Esophagus squamous epithelium (tissue), 5 donors: ENCODE measurements around the gene ADAMTS9. TPM values are rescaled to one million over a fixed set of nuclear protein-coding genes. Genes with fewer than 3 reads are reported as not detected.

ENCODE experiments used
- DNase-seq: peaks from one replicate; lab custom pipeline; 2025; lab: John Stamatoyannopoulos, UW
- H3K27ac ChIP-seq, 4 donors: fragments of 200-600 bp; sonication (generic); one replicate each; pipeline ENCODE4 v1.5.1; 2016 to 2019; ENCODE audit warnings: mild to moderate bottlenecking in 1 of 4
- H3K27me3 ChIP-seq, 4 donors: fragments of 200-600 bp; sonication (generic); 1 replicate in 3 of 4; 2 replicates in 1 of 4; pipeline versions ENCODE4 v1.5.1 to v1.6.0; 2017 to 2021; ENCODE audit warnings: antibody characterized with exemption in 1 of 4
- H3K36me3 ChIP-seq, 3 donors: fragments of 200-600 bp; sonication (generic); one replicate each; pipeline ENCODE4 v1.5.1; 2016 to 2019
- H3K4me1 ChIP-seq, 3 donors: fragments of 200-600 bp; sonication (generic); one replicate each; pipeline ENCODE4 v1.5.1; 2017 to 2019
- H3K4me3 ChIP-seq, 4 donors: fragments of 200-600 bp; sonication (generic); 1 replicate in 3 of 4; 2 replicates in 1 of 4; pipeline ENCODE4 v1.5.1; 2016 to 2019; ENCODE audit warnings: mild to moderate bottlenecking in 2 of 4, moderate library complexity in 1 of 4
- H3K9me3 ChIP-seq, 3 donors: fragments of 200-600 bp; sonication (generic); one replicate each; pipeline ENCODE4 v1.5.1; 2016 to 2019
- POLR2A ChIP-seq, 4 donors: fragments of 450-650 bp; IDR thresholded peaks; one replicate each; pipeline ENCODE4 v1.6.1; 2017; ENCODE audit warnings: antibody characterized with exemption in 4 of 4, mild to moderate bottlenecking in 4 of 4, moderate library complexity in 3 of 4
- WGBS, 2 donors: methylation state at CpG; one replicate each; pipeline ENCODE4 v1.1.5; 2018; 5-methylcytosine and 5-hydroxymethylcytosine counted together
- intact Hi-C: fragments of 100-400 bp; cut with DNase I; formaldehyde crosslinking; loops from one replicate; pipeline ENCODE4 v1.15.0; 2022
- total RNA-seq, 4 donors: library from RNA; depleted of rRNA; stranded (reverse); fragments of >200 nt; gene quantifications; one replicate each; pipeline ENCODE4 v1.1.0, GENCODE V29; 2016
- TF ChIP-seq, protein P1 (sequence below), 6 experiments: fragments of 450-650 bp in 4 of 6; fragments of 200-600 bp in 2 of 6; sonication (generic) in 2 of 6; IDR thresholded peaks; one replicate each; pipeline ENCODE4 v1.5.1; 2016 to 2019; ENCODE audit warnings: antibody characterized with exemption in 6 of 6, mild to moderate bottlenecking in 4 of 6, moderate library complexity in 4 of 6
- donor health status: DM: yes; HTN: yes; CAD: no.

The ADAMTS9 gene
- total RNA-seq, 4 donors from 2014 or later, result 3.1 to 15.1 (median 5.9) TPM

DNA sequence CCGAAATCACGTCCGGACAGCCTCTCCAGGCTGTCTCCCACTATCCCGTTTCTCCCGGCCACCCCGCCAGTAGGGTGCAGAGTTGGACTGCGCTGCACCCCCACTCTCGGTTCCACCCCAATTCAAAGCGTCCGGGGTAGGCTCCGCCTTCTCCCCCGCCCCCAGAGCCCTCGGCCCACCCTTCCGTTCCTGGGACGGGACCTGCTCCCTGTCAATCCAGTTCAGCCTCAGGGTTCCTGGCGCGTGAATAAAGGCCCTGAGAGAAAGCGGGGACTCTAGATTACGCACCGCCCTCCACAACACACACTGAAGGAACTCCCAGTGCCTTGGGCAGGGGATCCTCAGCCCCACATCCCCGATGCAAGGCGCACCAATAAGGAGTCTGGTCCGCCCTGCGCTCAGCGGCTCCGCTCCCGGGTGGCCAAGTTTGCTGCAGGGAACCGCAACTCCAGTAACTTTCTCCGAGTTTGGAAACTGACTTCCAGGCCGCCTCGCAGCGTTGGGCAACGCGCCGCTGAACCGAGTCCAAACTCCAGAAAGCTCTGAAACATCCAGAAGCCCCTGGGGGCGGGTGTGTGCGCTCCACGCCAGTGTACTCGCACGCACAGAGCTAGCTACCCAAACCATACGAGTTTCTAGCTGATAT, 1.9 kb downstream of the ADAMTS9 start:
- Histone ChIP-seq H3K27ac (peak overlapping the region; percentile 82 to 96 (median 87)), H3K4me3 (peak overlapping the region; percentile 44 to 70 (median 60)), H3K36me3 (peaks cover 0 to under 1% (median 0%) of the 10 kb centered on the region in 3 donors), H3K9me3 (no peaks in the 10 kb centered on the region), H3K27me3 (peaks cover 0 to 70% (median 0%) of the 10 kb centered on the region in 4 donors), H3K4me1 (peaks cover 0 to 64% (median 0%) of the 10 kb centered on the region in 3 donors)
- WGBS, 2 donors, result 0 to 10% methylated on average over 5 to 11 of the region's 42 CpGs
- TF ChIP-seq, protein P1, sequence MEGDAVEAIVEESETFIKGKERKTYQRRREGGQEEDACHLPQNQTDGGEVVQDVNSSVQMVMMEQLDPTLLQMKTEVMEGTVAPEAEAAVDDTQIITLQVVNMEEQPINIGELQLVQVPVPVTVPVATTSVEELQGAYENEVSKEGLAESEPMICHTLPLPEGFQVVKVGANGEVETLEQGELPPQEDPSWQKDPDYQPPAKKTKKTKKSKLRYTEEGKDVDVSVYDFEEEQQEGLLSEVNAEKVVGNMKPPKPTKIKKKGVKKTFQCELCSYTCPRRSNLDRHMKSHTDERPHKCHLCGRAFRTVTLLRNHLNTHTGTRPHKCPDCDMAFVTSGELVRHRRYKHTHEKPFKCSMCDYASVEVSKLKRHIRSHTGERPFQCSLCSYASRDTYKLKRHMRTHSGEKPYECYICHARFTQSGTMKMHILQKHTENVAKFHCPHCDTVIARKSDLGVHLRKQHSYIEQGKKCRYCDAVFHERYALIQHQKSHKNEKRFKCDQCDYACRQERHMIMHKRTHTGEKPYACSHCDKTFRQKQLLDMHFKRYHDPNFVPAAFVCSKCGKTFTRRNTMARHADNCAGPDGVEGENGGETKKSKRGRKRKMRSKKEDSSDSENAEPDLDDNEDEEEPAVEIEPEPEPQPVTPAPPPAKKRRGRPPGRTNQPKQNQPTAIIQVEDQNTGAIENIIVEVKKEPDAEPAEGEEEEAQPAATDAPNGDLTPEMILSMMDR (IDR thresholded peaks at IDR 0.05), result peak in 5 of 6 experiments; percentile 19 to 47 (median 34)
- peak in 2 of 4 donors; percentile 70 to 87 for TF ChIP-seq POLR2A (IDR thresholded peaks at IDR 0.05)
- no peak for DNase-seq
- intact Hi-C loops, result loop anchor here (10.0 kb wide), 1 partner anchor 151 kb away; no protein-coding TSS in a partner anchor

DNA sequence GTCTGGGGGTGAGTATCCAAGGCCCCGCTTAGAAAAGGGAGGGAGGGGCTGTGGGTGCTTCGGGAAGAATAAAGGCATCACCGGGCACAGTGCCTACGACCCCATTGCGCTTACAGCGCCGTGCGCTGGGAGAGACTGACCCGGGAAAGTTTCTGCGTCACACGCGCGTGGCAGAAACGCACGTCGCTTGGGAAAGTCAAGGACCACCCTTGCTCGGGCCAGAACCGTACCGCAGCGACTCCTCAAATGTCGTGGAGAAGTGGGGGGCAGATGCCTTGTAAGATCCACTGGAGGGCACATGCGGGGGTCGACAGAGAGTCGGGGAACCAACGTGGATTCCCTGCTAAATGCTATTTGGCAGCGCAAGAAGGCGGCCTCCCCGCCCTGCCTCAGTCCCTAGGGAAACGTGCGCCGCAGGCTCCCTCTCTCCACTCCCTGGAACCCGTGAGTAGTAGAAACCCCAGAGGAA, 2.4 kb downstream of the ADAMTS9 start:
- Histone ChIP-seq H3K4me1 (peaks cover 0 to 58% (median 0%) of the 10 kb centered on the region in 3 donors), H3K27ac (peak overlapping the region; percentile 82 to 96 (median 87)), H3K27me3 (peaks cover 0 to 66% (median 0%) of the 10 kb centered on the region in 4 donors), H3K9me3 (no peaks in the 10 kb centered on the region), H3K36me3 (peaks cover 0 to 6% (median 0%) of the 10 kb centered on the region in 3 donors), H3K4me3 (peak overlapping the region; percentile 44 to 70 (median 60))
- 1 to 5% methylated on average over 10 to 24 of the region's 32 CpGs for WGBS, 2 donors
- TF ChIP-seq POLR2A (IDR thresholded peaks at IDR 0.05), result no peak
- TF ChIP-seq, protein P1 (IDR thresholded peaks at IDR 0.05), result no peak
- intact Hi-C loops, result loop anchor here (10.0 kb wide), 1 partner anchor 151 kb away; no protein-coding TSS in a partner anchor
- no peak for DNase-seq

DNA sequence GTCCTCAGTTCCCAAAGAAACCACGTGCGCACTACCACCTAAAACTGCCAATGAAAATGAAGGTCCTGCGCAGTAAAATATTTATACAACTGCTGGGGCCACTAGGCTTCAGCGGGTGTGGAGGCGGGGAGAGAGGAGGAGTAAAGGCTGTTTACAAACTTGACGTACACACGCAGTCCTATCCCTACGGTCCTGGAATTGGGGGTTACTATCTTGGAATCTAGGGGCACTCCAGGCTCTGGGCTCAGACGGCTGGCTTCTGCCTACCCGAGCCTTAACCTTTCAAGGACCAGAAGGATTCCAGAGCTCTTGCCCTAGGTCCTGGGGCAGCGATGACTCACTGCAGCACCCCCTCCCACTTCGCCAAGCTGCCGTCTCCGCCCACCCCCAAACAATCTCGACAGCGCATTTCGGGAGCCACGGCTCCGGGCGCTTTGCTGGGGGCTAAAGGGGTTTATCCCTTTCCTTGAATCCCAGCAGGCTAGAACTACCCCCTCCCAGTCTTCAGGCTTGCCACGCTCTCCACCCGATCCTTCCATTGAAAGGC, 3.0 kb downstream of the ADAMTS9 start:
- intact Hi-C loops, result loop anchor here (10.0 kb wide), 1 partner anchor 150 kb away; no protein-coding TSS in a partner anchor
- Histone ChIP-seq H3K27me3 (peaks cover 0 to 61% (median 0%) of the 10 kb centered on the region in 4 donors), H3K4me1 (peaks cover 0 to 57% (median 0%) of the 10 kb centered on the region in 3 donors), H3K9me3 (no peaks in the 10 kb centered on the region), H3K4me3 (peak overlapping the region; percentile 44 to 70 (median 60)), H3K36me3 (peaks cover 0 to 7% (median 0%) of the 10 kb centered on the region in 3 donors), H3K27ac (peak overlapping the region; percentile 82 to 96 (median 87))
- WGBS, 2 donors, result 13 to 27% methylated on average over 11 to 18 of the region's 22 CpGs
- TF ChIP-seq, protein P1 (IDR thresholded peaks at IDR 0.05), result no peak
- peak in 2 of 4 donors; percentile 23 to 48 for TF ChIP-seq POLR2A (IDR thresholded peaks at IDR 0.05)
- DNase-seq, result no peak

DNA sequence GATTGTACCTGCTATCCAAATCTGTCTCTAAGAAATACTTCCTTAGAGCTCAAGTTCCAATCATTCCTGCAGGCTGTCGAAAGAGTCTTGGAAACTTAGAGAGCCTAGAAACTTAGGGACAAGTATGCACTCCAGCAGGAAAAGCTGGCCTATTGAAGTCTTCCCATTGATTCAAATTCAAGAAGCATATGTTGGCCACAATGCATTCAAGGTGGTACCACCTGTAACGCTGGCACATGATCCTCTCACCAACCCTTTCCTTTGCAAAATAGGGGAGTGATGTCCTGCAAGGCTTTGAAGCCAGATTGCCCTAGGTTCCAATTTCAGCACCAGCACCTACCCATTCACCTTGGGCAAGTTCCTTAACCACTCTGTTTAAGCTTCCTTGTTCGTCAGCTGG, 6.0 kb downstream of the ADAMTS9 start:
- Histone ChIP-seq H3K4me3 (no peak overlapping the region), H3K9me3 (no peaks in the 10 kb centered on the region), H3K36me3 (peaks cover 0 to 12% (median 0%) of the 10 kb centered on the region in 3 donors), H3K27me3 (peaks cover 0 to 31% (median 0%) of the 10 kb centered on the region in 4 donors), H3K4me1 (peaks cover 0 to 33% (median 0%) of the 10 kb centered on the region in 3 donors), H3K27ac (no peak overlapping the region)
- intact Hi-C loops, result loop anchor here (10.0 kb wide), 1 partner anchor 147 kb away; no protein-coding TSS in a partner anchor
- DNase-seq, result no peak
- TF ChIP-seq POLR2A (IDR thresholded peaks at IDR 0.05), result no peak
- 62 to 63% methylated on average over 3 of the region's 3 CpGs for WGBS, 2 donors

DNA sequence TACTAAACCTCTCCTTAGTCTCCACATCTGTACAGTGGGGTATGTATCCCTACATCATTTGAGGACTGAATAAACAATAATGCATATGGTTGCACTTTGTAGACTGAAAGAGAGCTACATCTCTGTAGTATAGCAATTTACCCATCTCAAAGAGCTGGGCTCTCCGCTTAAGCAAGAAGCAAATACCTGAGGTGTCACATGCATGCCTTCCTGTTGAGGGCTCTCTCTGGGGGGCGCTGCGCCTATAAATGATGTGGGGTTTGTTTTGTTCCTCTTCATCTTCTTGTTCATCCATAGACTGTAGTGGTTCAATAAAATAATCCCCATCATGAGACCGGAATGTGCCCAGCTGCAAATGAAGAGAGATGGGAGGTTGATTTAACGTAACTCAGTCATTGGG, 6.8 kb downstream of the ADAMTS9 start:
- H3K27ac ChIP-seq, result no peak overlapping the region
- peaks cover 0 to 12% (median 0%) of the 10 kb centered on the region in 3 donors for H3K36me3 ChIP-seq
- H3K4me1 ChIP-seq, result peaks cover 0 to 25% (median 0%) of the 10 kb centered on the region in 3 donors
- no peaks in the 10 kb centered on the region for H3K9me3 ChIP-seq
- TF ChIP-seq, protein P1 (IDR thresholded peaks at IDR 0.05), result no peak
- no peak for TF ChIP-seq POLR2A (IDR thresholded peaks at IDR 0.05)
- H3K4me3 ChIP-seq, result no peak overlapping the region
- DNase-seq, result no peak
- WGBS, 2 donors, result 82 to 91% methylated on average over 5 of the region's 5 CpGs
- H3K27me3 ChIP-seq, result peaks cover 0 to 23% (median 0%) of the 10 kb centered on the region in 4 donors
- intact Hi-C loops, result loop anchor here (10.0 kb wide), 1 partner anchor 146 kb away; no protein-coding TSS in a partner anchor
